HG03103 (cell line): Measurements from ENCODE around the gene PFN1.
A peak's percentile ranks its signal among the peaks of the same experiment; 100 is the strongest.

Experiments
- ATAC-seq: cut with Tn5 transposase; IDR thresholded peaks from one replicate; pipeline ENCODE4 v1.9.1; 2021; ENCODE audit warnings: low read depth; ENCODE audit not compliant: unreplicated experiment

The PFN1 gene

DNA sequence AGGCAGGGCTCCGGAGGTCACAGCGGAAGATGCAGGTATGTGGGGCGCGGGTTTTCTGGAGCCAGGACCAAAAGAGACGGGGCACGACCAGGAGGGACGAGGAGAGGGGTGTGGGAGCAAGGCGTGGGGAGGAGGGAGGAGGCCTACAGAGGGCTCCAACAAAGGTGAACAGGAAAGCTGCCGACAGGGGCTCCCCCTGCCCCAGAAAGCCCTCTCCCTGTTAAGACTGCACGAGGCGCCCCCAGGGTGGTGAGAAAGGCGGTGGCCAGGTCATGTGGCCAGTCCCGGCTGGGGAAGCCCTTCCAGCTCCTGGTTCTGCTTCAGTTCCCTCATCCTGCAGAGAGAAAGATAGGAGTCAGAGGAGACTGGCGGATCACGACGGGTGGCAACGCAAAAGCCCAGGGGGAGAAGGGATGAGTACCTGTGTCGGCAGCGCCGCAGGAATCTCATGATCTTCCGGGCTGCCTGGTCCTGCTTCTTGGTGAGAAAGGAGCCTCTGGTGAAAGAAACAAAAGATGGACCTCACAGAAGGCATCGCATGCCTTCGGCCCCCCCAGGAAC, 20.2 kb upstream of the PFN1 start:
- ATAC-seq: no peak

DNA sequence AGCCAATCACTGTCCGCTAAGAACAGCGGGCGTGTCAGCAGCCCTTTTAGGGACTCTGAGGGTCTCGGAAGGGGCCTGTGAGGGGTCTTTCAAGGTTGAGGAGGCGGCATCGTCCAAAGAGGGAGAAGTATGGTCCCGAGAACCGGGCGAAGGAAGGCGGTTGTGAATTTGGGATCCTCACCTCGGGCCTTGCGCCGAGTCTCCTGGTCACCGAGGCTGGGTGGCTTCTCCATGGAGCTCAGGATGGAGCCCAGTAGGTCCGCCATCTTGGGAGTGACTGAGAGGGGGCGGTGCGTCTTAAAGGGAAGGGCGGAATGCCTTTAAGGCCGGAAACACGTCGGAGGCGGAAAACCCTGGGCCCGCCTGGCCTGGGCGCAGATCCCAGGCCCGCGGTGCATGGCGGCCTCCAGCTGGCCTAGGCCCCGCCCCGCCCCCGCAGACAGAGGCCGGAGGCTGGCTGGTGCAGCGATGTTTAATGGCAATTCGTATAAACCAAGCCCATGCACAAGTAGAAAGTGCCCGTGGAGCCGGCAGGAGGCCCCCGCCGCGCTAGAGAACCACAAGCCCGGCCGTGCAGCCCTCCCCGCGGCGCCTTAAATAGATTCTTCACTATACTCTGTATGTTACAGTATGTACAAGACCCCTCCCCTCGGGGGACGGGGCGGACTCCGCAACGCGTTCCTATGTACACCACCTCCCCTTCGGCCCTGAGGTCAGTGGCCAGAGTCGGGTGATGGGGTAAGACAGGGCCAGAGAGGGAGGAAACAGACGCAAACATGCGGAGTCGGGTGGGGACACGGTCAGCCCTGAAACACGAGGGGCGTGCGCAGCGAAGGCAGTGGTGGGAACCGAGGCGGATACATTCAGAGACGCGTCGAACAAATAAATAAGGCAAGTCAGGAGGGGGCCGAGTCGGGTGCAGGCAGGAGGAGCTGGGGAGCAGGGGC, 19.5 kb upstream of the PFN1 start, which contains the start of gene SPAG7:
Gene SPAG7 (minus strand): TSS at position 279 of the 947 bp plus-strand sequence. CDS start 13 bp downstream, at position 266.
- peak; percentile 48 for ATAC-seq

DNA sequence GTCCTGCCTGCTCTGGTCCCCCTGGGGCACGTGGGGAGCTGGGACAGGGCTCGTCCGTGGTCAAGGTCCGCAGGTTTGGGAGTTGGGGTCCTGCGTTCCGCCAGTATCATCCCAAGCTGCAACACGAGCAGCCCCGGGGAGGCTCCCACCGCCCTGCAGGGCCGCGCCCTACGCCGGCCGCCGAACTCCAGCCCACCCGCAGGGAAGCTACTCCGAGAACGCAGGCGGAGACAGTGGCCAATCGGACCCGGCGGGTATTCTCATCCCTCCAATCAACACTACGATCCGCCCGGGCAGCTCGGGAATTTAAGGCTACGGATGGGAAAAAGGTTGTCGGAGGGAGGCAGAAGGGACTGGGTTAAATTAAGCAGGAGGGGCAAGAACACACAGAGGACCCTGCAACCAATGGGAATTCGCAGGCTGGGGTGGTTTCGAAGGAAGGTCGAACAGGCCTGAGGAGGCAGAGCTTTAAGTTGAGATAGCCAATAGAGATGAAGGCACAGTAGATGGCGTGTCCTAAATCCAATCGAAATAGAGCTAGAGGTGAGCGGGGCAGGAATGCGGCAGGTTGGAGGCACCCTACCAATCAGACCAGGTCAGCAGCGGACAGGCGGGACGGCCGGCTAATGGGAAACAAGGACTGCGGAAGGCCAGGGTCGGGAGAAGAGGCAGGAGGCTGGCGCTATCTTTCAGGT, 18.7 kb upstream of the PFN1 start:
- peak; percentile 73 for ATAC-seq

DNA sequence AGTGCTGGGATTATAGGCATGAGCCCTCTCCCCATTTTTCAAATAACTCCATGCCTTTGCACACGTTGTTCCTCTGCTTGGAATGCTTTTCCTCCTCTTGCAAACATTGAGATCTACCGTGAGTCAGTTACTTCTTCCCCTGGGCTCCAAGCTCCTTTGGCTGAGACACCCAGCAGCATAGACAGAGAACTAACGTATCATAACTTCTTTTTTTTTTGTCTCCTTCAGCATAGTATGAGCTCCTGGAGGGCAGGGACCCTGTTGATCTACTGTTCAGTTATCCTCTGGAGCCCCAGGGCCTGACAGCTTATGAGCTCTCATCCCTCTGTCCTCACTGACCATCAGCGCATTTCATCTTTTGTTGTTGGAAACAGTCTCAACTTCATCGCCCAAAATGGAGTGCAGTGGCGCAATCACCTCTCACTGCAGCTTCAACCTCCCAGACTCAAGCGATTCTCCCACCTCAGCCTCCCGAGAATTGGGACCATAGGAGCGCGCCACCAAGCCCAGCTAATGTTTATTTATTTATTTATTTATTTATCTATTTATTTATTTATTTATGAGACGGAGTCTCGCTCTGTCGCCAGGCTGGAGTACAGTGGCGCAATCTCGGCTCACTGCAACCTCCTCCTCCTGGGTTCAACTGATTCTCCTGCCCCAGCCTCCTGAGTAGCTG, 17.1 kb upstream of the PFN1 start:
- no peak for ATAC-seq

DNA sequence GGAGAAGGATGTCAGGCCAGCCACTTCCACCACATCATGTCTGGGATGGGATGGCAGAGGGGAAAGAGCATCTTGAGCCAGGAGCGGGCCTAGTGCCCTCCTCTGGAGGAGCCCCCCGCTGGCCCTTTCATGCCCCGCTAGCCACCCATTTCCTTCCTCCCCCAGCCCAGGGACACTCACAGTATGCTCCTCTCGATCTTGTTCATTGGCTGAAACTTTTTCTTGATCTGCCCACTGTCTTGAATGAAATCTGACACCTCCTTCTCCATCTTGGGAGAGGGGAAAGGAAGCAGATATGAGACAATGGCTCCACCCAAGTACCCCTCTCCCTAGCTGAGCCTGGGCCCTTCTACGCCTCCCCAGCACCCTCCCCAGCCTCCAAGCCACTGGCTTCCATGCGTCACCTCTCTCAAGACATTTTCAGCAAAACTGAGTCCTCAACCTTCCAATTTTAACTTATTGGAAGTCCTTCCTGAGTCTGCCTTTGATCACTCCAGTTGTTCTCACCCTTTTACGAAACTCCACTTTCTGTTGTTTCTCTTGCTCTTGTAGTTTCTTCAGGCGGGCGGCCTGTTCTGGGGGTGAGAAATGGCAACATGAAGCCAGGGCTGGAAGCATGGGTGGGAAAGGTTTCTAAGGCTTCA, 12.1 kb upstream of the PFN1 start:
- no peak for ATAC-seq

DNA sequence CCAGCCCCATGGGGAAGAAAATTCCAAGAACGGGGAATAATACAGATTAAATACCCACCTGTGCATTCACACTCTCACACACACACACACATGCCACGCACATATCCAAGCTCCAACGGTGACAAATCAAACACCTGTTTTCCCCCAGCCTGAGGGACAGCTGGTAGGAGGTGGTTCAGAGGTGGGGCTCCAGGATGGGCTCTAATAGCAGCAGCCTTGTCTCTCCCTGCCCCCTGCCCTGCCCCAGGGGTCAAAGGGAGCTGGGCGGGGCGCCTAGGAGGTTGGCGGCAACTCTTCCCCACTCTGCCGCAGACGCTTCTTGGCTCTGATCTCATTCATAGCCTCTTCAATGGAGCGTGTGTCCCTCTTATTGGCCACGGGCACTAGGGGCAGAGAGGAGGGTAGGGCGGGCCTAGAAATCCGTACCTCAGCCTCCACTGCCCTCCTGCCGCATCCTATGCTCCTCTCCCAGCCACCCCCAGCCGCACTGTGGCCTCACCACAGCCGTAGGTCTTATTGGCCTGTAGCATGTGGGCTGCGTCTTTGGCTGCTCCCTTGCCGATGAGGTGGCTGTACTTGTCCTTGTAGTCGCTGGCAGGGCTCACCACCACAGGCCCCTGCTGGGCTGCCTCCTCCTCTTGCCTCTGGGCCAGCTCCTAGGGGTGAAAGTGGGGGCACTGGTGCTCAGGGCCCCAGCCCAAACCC, 11.1 kb upstream of the PFN1 start:
- no peak for ATAC-seq

DNA sequence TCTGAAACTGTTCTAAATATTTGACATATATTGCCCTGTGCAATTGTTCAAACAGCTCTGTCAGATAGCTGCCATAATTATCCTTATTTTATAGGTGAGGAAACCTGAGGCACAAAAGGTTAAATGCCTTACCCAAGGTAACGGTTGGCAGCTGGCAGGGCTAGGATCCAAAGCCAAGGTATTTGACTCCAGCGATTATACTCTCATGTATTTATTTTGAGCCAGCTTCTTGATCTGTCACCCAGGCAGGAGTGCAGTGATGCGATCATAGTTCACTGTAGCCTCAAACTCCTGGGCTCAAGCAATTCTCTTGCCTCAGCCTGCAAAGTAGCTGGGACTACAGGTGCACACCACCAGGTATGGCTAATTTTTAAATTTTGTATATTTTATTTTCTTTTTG, 9.8 kb upstream of the PFN1 start:
- no peak for ATAC-seq

DNA sequence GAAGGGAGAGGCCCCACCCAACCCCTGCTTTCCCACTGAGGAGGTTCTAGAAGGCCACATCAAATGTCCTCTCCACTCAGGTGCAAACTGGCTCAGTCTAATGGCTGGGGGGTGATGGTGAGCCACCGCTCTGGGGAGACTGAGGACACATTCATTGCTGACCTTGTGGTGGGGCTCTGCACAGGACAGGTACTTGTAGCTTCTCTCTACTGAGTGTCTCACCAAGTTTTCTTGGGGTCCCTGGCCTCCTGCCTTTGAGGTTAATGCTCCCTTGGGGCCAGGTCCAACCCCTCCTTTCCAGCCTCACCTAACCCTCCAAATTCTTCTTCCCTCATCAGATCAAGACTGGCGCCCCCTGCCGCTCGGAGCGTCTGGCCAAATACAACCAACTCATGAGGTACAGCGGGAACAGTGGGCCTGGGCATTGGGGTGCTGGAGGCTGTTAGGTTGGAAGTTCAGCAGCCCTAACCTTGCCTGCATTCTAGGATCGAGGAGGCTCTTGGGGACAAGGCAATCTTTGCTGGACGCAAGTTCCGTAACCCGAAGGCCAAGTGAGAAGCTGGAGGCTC, 8.2 kb upstream of the PFN1 start:
- no peak for ATAC-seq

DNA sequence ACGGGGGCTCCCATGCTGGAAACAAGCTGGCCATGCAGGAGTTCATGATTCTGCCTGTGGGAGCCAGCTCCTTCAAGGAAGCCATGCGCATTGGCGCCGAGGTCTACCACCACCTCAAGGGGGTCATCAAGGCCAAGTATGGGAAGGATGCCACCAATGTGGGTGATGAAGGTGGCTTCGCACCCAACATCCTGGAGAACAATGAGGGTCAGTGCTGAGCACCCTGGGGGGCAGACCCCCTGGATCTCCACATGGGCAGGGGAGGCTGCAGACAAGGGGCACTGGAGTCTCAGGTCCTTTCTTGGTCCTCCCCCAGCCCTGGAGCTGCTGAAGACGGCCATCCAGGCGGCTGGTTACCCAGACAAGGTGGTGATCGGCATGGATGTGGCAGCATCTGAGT, 6.8 kb upstream of the PFN1 start:
- no peak for ATAC-seq

DNA sequence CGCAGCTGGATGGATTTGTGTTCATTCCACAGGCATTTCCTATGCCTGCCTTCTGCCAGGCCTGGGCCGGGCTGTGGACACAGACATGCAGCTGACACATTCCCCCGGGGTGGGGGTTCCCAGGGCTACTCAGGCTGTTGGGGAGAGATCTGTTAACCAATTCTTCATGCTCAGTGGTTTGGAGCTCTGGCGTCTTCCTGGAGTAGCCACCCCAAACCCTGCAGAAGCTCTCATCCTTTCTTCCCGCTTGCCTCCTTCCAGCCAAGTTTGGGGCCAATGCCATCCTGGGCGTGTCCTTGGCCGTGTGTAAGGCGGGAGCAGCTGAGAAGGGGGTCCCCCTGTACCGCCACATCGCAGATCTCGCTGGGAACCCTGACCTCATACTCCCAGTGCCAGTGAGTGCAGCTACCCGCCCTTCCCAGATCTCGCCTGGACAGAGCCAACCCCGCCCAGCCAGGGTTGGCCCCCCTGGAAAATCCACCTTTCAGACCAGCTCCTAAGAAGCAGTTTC, 5.2 kb upstream of the PFN1 start:
- ATAC-seq: no peak

DNA sequence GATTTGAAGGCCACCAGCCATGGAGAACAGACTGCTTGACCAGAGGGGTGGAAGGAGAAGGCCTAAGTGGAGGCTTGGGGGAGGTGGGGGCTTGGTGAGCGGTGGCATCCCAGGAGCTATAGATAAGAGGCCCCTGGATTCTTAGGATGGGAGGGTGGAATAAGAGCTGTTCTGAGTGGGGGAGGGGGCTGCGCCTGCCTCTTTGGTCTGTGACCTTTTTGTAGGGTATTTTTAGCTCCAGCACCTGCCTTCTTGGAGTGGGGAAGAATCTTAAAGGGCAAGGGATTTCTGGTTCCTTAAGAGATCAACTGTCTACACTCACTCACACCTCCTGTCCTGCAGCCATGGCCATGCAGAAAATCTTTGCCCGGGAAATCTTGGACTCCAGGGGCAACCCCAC, 3.2 kb upstream of the PFN1 start:
- no peak for ATAC-seq

DNA sequence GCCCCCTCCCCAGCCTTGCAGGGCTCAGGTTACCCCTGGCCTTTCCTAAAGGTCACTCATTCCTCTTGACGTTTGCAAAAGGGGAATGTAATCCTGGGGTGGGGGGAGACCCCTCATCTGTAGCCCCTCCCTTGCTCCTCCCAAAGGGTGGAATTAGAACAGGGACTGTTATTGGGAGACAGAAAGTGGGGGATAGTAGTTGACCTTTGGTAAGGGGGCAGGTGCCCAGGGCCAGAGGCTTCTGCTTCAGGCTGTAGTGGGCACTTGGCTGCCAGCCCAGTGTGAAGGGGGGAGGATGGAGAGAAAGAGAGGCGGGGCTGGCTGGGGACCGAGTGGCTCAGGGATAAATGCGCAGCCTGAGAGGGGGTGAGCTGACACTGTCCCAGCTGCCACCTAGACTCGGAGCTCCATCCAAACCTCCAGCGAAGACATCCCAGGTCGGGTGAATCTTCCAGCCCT, 2.4 kb upstream of the PFN1 start, which contains the start of gene ENO3:
Gene ENO3 (plus strand): TSS at position 374 of the 459 bp plus-strand sequence. CDS start 711 bp downstream, outside the sequence.
- no peak for ATAC-seq

DNA sequence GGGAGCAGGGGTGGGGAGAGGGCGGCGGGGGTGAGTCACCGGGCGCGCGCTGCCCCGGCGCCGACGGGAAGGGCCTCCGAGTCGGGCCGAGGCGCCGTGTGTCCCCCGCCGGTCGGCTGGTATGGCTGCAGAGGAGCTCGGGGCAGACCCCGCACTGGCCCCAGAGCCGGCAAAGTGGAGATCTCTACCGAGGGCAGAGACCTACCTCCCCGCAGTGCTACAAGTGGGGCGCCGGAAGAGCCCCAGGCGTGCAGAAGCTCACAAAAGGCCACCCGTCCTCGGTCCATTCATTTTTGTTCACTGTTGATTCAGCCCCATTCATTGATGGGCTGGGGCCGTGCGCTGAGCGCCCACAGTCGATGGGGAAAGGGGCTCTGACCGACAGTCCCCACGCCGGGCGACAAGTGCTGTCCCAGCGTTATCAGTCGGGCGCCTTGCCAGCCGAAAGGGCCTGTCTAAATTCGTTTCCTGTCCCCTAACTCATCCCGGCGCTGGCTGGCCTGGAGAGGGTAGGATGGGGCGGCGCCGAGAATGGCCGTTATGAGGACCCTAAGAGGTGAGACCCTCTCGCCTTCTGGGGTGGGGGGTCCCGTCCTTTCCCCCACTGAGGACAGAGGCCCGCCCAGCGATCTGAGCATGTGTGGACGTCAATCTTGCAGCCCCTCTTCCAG, 1.9 kb upstream of the PFN1 start:
- no peak for ATAC-seq

DNA sequence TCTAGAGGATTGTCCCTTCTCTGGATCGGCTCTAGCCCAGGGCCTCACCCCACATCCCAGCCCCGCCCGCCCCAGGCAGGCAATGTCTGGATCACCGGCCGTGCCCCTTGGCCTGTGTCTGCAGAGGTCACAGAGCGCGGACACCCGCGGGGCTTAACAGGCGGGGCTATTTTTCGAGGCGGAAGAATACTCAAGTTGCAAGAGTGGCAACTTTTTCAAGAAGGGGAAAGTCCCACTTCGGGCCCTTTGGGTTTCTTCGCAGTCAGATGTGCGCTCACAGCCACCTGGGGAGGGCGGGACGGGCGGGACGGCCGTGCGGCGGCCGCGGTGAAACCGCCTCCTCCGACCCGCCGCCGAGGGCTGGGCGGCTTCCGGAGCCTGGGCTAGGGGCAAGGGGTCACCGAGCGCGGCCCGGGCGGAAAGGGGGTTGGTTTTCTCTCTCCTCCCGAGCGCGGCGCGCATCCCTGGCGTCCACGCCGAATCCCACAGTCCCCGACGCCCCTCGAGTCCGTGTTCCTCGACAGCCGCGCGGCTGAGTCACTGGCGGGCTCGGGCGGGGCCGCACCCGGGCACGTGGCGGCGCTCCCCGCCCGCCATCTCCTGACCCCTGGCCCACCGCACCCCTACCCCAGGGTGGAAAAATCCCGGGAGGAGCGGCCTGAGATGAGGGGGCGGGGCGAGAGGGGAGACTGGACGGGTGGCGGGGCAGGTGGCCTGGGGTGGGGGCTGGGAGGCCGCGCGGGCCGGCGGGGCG, 1.2 kb upstream of the PFN1 start:
- ATAC-seq: no peak

DNA sequence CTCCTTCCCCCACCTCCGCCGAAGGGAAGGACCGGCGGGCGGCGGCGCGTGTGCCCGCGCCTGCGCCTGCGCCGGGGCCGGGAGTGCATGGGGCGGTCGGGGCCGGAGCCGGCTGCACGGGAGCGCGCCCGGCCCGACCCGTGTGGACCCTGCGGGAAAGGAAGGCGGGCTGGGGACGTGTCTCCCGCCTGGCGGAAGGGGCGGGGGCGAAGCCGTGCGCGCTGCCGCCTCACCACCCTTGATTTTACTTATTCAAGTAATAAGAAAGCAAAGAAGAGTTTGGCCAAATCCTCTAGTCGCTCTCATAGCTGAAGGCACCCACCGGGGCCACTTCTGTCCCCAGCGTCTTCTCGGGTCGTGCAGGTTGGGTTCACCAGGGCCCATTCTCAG, 596 bp upstream of the PFN1 start:
- ATAC-seq: no peak

DNA sequence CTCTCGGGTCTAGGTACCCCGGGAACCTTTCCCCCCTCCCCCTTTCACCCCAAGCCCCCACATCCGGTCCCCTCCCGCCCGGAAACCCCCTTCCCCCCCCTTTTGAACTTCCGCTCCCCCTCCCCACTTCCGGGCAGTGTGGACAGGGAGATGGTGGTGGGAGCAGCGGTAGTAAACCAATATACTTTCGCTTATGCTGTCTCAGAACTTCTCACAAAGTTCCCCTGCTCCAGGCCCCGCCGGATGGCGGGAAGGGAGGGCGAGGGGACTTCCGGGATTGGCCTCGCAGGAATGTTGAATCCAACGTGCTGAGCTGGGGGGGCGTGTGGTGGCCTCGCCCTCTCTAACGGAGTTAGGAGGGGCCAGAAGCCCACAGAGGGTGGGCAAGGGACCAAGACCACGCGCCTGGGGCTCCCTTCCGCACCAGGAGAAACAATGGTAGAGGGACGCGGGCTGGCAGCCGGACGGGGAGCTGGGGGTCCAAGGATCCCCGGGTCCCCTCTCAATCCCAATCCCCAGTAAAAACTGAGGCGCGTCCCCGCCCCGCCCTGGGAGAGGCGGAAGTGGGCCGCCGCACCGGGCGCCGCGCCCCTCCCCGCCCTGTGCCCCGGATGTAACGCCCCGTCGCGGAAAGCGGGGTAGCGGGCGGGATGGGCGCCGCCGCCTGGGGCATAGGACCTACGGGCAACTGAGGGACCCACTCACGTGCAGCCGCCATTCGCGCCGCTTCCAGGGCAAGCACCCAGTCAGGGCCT, 742 bp downstream of the PFN1 start:
- ATAC-seq: no peak

DNA sequence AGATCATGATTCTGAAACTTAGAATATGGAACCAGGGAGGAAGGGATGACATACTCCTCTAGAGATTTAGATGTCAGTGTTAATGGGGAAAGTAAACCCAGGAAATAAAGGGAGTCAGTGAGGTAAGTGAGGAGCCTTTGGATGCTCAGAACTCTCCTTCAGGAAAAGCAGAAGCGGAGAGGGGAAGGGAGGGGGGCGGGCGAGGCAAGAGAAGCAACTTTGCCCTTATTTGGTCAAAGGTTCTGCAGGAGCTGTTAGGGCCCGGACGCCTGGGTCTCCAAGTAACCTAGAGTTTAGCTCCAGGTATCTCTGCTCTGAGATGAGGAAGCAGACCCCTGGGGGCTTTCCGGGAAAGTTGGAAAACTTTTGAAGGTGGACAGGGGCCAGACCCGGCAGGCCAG, 1.3 kb downstream of the PFN1 start:
- ATAC-seq: no peak
